A204.1 (cell line): ENCODE measurements around the gene CEP83.
"Not testable (repeated sequence)": the region's sequence is repeated elsewhere in the genome, so short reads cannot be mapped to it uniquely, and the experiment has no call there.

ENCODE experiments used
- FAIRE-seq: peaks from 2 replicates; lab custom pipeline; 2012; peaks lifted over from hg19 to GRCh38; lab: Jason Lieb, UNC

The CEP83 gene, protein sequence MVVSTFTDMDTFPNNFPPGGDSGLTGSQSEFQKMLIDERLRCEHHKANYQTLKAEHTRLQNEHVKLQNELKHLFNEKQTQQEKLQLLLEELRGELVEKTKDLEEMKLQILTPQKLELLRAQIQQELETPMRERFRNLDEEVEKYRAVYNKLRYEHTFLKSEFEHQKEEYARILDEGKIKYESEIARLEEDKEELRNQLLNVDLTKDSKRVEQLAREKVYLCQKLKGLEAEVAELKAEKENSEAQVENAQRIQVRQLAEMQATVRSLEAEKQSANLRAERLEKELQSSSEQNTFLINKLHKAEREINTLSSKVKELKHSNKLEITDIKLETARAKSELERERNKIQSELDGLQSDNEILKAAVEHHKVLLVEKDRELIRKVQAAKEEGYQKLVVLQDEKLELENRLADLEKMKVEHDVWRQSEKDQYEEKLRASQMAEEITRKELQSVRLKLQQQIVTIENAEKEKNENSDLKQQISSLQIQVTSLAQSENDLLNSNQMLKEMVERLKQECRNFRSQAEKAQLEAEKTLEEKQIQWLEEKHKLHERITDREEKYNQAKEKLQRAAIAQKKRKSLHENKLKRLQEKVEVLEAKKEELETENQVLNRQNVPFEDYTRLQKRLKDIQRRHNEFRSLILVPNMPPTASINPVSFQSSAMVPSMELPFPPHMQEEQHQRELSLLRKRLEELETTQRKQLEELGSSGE

DNA sequence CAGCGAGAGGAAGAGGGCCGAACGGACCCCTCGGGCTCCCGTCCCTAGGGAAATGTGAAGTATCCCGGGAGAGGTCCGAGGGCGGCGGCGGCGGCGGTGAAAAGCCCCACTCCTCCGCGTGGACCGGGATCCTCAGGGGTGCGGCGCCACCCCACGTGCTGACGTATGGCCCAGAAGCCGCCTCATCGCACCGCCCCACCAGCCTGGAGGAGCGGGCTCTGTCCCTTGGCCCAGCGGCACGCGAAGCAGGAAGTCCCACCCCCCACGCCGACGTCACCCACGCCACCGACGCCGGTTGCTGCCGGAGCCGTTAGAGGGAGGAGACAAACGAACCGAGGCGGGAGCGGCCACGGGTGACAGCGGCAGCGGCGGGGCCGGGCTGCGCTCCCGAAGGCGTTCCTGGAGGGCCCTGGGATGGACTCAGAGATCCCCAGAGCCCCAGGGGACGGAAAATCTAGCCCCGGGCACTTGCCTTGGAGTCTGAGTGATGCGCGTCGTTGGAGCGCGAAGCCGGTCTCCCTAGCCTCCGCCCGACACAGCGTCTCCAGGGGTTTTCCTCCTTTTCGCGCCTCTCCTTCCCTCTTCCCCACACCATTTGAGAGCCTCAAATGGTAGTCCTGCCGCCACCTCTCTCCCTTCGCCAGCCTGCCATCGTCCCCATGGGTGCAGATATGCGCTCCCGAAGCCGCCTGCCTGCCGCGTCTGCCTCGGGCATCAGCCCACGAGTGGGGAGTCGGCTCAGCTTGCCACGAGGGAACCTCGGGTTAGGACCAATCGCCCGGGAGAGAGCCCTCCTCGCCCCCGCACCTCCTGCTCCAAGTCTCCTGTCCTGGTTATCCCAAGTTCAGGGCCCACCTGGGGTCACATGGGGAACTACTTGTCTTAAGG, at the start of gene CEP83:
CEP83 (minus strand) TSS at position 140 of the 888 bp plus-strand sequence. CDS start 47,377 bp downstream, outside the sequence.
- FAIRE-seq: peak; percentile 80

DNA sequence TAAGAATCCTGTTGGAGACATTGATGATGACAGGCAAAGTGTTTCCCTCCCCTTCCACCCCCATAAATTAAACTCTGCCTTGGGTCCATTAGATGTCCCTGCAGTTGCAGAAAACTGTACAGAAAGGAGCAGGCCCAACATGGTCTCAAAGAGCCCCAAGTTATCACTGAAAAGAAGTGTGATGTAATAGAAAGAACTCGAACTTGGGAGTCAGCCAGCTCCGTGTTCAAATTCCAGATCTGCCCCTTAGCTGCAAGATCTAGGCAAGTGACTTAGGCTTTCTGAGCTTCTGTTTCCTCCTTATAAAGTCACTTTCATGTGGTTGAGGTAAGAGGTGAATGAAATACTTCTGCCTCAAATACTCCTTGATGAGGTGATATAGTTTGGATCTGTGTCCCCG, 49.6 kb upstream of the CEP83 start:
- no peak for FAIRE-seq

DNA sequence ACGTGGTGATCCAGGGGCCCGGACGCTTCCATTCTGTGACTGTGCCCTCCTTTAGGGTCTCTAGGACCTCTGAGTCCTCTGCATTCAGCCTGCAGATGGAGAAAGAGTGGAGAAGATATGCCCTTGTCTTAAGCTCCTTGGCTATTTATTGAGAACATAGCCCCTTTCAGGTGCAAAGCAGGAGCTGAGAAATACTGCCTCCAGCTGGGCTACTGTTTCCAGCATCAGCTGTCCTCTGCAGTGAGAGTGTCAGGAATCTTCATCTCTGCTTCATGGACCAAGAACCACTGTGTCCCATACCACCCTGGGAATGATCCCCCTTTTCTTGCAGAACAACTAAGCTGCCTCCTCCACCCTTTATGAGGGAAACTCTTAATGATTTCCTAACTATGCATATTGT, 47.8 kb upstream of the CEP83 start:
- no peak for FAIRE-seq

DNA sequence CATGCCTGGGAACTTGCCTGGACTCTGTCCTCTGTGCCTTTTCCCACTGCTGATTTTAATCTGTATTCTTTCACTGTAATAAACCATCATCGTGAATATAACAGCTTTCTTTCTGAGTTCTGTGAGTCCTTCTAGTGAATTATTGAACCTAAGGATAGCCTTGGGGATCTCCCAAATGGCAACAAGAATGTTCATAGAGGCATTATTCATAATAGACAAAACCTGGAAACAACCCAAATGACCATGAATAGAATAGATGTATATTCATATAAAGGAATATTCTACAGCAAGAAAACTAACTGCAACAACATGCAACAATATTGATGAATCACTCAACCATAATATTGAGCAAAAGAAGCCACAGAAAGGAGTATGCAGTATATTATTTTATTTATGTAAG, 44.7 kb upstream of the CEP83 start:
- no peak for FAIRE-seq

DNA sequence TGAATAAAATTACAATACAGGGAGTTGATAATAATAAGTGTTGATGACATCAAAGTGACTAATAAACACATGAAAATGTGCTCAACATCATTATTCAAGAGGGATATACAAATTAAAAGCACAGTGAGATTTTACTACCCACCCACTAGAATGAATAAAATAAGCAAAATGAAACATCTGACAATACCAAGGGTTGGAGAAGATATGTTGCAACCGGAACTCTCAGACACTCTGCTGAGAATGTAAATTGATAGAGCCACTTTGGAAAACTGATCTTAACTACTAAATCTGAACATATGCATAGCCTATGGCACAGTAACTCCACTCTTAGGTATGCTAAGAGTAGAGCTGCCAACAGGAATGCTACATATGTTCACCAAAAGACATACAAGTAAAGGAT, 44.0 kb upstream of the CEP83 start:
- FAIRE-seq: no peak

DNA sequence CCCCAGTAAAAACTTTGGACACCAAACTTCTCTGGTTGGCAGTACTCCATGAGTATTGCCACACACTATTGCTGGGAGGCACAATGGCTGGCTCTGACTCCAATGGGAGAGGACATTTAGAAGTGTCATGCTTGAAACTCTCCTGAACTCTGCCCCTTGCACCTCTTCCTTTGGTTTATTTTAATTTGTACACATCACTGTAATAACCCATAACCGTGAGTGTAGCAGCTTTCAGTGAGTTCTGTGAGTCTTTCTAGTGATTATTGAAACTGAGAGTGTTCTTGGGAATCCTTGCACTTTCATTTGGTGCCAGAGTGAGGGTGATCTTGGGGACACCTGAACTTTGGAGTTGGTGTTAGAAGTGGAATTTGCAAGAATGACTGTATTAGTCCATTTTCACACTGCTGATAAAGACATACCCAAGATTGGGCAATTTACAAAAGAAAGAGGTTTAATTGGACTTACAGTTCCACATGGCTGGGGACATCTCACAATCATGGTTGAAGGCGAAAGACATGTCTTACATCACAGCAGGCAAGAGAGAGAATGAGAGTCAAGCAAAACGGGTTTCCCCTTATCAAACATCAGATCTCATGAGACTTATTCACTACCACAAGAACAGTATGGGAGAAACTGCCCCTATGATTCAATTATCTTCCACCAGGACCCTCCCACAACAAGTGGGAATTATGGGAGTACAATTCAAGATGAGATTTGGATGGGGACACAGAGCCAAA, 41.3 kb upstream of the CEP83 start:
- no peak for FAIRE-seq

DNA sequence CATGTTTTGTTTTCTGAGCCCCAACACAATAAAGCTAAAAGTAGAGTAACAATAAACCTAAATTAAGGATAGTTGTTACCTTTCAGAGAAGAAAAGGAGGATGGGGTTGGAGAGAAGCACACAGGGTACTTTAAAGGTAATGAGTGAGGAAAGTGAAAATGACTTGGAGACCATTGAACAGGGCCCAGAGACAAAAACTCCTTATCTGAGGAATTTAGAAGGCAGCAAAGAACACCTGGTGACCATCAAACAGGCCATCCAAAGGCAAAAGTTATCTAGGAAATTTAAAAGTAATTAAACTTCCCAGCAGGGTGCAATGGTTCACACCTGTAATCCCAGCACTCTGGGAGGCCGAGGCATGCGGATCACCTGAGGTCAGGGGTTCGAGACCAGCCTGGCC, 39.0 kb upstream of the CEP83 start:
- no peak for FAIRE-seq

DNA sequence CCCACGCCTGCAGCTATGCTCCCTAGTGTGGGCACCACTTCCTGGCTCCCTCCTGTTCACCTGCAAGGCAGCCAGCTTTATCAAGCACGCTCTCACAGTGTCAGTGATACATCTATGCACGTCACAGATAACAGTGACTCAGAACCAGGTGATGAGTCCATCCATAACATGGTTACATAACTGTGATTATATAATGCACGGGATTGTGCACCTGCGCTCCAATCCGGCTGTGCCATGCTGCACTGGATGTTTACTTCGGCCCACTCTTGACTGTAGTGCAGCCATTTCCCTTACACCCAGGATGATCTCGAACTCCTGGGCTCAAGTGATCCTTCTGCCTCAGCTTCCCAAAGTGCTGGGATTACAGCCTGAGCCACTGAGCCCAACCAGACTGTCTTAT, 38.4 kb upstream of the CEP83 start:
- no peak for FAIRE-seq

DNA sequence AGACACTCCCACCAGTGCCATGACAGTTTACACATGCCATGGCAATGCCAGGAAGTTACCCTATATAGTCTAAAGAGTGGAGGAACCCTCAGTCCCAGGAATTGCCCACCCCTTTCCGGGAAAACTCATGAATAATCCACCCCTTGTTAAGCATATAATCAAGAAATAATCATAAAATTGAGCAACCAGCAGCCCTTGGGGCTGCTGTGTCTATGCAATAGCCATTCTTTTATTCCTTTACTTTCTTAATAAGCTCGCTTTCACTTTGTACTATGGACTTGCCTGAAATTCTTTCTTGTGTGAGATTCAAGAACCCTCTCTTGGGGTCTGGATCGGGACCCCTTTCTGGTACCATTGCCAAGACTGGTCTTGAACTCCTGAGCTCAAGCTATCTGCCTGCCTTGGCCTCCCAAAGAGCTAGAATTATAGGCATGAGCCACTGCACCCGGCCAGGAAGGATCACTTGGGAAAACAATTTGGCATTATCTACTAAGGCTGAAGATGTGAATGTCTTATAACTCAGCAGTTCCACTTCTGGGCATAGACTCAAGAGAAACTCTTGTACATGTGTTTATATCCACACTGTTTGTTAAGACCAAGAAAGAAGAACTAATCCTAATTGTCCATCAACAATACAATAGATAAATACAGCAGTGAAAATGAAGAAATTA, 35.9 kb upstream of the CEP83 start:
- FAIRE-seq: no peak

DNA sequence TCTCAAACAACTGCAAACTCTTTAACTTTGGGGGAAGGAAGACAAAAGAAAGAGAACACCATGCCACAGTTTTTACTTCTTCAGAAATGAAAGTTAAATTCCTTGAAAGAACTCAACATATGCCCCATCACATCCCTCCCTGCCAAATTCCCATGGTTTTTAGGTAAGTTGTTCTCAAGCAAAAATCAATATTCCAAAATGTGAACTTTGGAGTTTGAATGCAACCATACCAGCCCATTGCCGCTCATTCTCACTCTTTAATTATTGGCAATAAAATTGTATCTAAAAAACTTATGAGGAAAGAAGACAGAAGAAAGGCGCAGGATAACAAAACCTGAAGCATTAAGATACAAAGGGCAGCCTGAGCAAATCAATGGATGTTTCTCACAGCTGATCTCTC, 31.8 kb upstream of the CEP83 start:
- no peak for FAIRE-seq

DNA sequence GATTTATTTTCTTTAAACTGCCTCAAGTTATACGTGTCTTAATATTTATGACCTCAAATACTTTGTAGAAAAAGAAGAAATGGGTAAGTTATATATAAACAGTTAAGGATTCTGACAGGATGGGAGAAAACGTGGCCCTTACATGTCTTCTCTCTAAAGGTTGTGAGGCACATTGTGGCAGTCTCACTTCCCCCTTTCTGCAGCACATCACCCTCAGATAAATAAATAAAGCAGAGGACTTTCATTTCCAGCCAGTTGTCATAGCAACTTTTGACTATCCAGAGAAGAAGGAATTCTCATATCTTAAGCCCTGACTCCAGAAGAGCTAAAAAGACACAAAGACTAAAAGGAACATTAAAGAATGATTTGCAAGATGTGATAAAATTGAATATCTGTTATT, 28.8 kb upstream of the CEP83 start:
- FAIRE-seq: no peak

DNA sequence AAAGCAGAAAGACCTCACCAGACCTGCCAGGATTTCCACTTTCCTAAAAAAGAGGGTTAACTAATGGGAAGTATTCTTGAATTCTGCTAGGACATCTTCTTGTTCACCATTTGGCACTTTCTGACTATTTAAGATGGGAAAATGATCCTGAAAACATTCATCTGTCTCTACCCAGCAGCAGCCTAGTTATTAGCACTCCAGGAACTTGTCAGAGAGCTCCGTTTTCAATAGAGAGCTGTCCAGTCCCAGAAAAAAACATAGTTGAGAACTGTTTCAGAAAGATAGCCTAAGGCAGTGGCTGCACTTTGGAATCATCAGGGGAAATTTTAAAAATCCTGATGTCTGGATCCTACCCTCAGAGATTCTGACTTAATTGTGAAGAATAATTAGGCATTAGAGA, 22.1 kb upstream of the CEP83 start:
- FAIRE-seq: no peak

DNA sequence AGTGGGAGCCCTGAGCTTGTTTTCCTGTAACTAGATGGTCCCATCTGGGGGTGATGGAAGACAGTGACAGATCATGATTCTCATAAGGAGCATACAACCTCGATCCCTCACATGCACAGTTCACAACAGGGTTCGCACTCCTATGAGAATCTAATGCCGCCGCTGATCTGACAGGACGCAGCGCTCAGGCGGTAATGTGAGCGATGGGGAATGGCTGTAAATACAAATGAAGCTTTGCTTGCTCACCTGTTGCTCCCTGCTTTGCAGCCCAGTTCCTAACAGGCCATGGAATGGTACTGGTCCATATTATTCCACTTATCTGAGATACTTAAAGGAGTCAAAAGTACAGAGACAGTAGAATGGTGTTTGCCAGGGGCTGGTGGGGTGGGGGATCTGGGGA, 9.9 kb upstream of the CEP83 start:
- no peak for FAIRE-seq

DNA sequence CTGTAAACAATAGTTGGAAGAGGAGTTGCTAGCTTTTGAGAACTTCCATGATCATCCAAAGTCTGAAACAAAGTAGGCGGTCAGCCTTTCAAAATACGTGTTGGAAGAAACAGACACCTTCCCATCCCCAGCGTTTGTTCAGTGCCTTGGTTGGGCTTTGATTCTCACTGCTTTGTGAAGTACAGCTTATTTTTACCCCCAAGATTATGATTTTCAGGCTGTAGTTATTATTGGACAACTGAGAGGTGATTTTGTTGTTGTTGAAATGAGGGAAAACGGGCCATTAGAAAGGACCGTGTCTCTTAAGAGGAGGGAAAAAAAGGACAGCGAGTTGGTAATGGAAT, 921 bp upstream of the CEP83 start:
- FAIRE-seq: no peak

DNA sequence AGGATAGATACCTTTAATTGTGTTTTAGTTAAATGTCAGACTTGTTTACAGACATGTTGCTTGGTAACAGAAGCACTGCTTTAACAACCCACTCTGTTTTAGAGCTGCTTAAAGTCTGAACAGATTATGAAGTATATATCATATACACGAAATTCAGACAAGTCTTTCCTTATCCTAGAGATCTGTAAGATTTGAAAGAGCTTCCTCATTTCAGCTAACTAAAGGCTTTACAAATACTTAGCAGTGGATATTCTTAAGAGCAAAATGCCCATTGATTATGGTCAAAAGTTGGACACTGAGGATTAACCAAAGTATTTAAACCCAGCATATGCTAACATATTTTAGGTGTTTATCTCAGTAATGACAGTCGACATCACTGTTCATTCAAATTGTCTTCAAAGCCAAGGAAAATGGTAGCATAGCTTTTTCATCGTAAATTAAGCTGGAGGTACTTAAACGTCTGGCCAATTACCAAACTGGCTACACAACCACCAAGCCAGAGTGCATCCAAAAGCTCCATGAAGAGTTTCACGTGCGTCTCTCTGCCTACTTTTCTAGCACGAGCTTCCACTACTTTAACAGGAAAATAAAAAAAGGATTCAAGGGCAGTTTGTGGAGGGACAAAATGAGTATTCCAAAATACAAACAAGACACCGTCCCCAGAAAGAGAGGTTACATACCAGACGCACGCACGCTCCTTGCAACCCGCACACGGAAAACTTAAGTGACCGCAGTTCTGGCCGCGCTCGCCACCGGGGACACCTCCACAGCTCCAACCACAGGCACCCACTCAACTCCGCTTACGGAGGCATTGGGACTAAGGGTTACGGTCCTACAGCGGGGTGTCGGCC, 565 bp downstream of the CEP83 start:
- no peak for FAIRE-seq

DNA sequence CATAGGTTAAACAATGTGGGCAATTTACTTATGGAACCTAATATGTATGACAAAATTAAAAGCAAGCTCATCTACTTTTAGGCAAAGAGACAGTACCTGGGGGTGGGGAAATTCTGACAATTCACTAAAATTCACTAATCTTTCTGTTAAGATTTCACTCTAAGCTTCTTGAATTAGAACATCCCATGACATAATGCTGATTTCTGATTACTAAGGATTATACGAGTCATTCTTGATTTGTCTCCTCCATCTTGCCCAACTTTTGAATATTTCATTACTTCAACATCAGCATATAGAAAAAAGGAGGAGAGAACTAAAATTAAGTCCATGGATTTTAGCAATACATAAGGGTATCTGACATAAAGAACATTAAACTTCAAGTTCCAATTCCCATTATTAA, 2.4 kb downstream of the CEP83 start:
- no peak for FAIRE-seq

DNA sequence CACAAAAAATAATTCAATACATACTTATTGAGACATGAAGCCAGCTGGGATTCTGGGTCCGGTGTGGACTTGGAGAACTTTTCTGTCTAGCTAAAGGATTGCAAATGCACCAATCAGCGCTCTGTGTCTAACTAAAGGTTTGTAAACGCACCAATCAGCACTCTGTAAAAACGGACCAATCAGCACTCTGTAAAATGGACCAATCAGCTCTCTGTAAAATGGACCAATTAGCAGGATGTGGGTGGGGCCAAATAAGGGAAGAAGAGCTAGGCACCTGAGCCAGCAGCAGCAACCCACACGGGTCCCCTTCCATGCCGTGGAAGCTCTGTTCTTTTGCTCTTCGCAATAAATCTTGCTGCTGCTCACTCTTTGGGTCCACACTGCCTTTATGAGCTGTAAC, 5.3 kb downstream of the CEP83 start:
- not testable (repeated sequence) for FAIRE-seq

DNA sequence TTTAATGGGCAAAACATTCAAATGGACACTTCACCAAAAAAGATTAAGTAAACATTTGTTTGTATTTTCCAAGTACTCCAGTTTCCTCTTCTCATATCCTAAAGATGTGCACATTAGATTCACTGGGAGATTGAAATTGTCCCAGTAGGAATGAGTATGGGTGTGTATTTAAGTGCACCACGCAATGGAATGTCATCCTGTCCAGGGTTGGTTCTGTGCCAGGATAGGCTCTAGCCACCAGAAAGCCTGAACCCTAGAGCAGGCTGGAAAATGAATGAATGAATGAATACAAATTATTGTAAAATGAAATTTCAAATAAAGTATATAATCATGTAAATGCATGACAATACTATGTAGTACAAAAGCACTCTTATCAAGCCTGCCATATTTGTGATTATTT, 14.0 kb downstream of the CEP83 start:
- FAIRE-seq: no peak

DNA sequence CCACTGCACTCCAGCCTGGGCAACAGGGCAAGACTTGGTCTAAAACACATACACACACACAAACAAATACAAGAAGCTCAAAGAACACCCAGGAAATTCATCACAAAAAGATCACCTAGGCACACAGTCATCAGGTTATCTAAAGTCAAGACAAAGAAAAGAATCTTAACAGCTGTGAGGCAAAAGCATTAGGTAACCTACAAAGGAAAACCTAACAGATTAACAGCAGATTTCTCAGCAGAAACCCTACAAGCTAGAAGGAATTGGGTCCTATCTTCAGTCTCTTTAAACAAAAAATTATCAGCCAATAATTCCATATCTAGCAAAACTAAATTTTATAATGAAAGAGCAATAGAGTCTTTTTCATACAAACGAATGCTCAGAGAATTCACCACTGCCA, 22.4 kb downstream of the CEP83 start:
- FAIRE-seq: no peak

DNA sequence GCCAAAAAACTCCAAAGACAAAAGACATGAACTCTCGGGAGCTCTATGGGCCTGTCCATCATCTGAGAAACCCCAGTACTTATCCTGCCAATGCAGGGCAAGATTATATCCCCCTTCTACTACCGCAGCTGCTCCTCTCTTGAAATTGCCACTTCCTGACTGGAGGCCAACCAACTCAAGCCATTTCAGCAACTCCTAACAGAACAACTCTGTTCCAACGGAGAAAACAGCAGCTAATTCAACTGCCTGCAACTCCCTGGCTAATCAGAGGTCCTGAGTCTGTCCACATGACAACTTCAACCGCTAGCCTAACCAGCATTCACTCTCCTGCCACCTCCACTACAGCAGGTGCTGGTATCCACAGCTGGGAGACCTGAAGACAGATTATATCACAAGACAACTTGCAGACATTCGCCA, 24.1 kb downstream of the CEP83 start:
- FAIRE-seq: no peak

DNA sequence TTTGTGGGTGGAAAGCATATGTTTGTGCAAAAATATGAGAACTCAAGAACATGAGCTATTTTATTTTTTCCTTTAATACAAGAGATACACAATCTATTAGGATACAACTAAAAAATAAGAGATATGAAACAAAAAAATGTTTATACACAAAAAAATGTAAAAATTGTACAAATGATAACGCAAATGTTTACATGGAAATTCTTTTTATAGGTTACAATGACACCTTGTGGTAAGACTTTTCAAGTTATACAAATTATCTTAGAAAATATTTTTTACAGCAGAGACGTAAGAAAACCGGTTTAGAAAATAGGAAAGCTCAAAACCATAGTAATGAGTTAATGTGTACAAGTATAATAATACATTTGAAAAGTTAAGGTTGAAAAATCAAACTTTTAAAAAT, 25.5 kb downstream of the CEP83 start:
- FAIRE-seq: peak; percentile 93
